ENCODE measurements around the gene NAV3. TPM values are rescaled to one million over a fixed set of nuclear protein-coding genes. Genes with fewer than 3 reads are reported as not detected.
A peak's percentile ranks its signal among the peaks of the same experiment; 100 is the strongest.

NAV3 gene
- total RNA-seq, 1 donor from 2014 or later: 8.1 TPM

- Mint-ChIP-seq H3K9me3 (ENCODE audit: unreplicated experiment) (no peaks in the 10 kb centered on the region), H3K27ac (ENCODE audit: unreplicated experiment) (no peak overlapping the region), H3K27me3 (ENCODE audit: unreplicated experiment) (peaks cover 2% of the 10 kb centered on the region), H3K4me1 (ENCODE audit: unreplicated experiment) (peaks cover 7% of the 10 kb centered on the region), H3K4me3 (ENCODE audit: unreplicated experiment) (no peak overlapping the region), H3K36me3 (ENCODE audit: unreplicated experiment) (no peaks in the 10 kb centered on the region)
- no peak for DNase-seq (ENCODE audit: extremely low spot score, unreplicated experiment)
- no peak for TF ChIP-seq CTCF (IDR thresholded peaks at IDR 0.05)
Measured at GRCh38 chr12:77894556-77894955, 63.9 kb downstream of the NAV3 start.

DNA sequence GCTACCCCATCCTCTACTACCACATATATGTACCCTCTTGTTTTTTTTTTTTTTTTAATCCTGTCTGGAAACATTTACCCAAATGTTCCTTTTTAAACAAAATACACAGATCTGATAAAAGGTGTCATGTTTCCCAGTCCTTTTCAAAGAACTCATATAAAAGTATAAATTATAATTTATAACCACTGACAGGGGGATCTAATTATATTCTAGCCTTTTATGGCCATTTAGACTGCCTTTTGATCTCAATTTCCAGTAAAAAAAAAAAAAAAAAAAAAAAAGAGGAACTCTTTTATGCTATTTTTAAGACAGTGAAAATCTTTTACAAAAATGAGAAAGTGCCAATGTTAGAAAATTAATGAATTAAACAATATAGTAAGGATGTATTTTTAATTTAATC is 65.0 kb downstream of the NAV3 start:
- Mint-ChIP-seq H3K27ac (ENCODE audit: unreplicated experiment) (no peak overlapping the region), H3K36me3 (ENCODE audit: unreplicated experiment) (no peaks in the 10 kb centered on the region), H3K4me3 (ENCODE audit: unreplicated experiment) (no peak overlapping the region), H3K9me3 (ENCODE audit: unreplicated experiment) (no peaks in the 10 kb centered on the region), H3K4me1 (ENCODE audit: unreplicated experiment) (peaks cover 7% of the 10 kb centered on the region), H3K27me3 (ENCODE audit: unreplicated experiment) (peaks cover 2% of the 10 kb centered on the region)
- no peak for DNase-seq (ENCODE audit: extremely low spot score, unreplicated experiment)
- no peak for TF ChIP-seq CTCF (IDR thresholded peaks at IDR 0.05)

DNA sequence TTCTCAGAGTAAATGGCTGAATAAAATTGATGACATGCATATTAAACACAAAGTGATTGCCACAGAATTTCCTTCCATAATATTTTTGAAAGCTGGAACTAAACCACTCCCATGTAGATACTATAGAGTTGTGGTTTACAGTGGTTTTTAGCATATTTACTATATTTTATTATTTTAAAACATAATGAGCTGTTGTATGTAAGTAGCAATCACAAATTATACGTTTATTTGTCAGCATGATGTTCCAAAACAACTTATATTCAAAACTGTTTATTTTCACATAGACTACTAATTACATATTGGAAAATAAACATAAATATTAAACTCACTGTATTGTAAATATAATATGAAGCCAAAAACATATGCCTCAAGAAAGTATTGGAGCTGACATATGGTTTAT is 77.2 kb downstream of the NAV3 start:
- no peak for TF ChIP-seq CTCF (IDR thresholded peaks at IDR 0.05)
- H3K4me3 Mint-ChIP-seq (ENCODE audit: unreplicated experiment): no peak overlapping the region
- H3K9me3 Mint-ChIP-seq (ENCODE audit: unreplicated experiment): peaks cover 11% of the 10 kb centered on the region
- no peaks in the 10 kb centered on the region for H3K4me1 Mint-ChIP-seq (ENCODE audit: unreplicated experiment)
- DNase-seq (ENCODE audit: extremely low spot score, unreplicated experiment): no peak
- H3K27me3 Mint-ChIP-seq (ENCODE audit: unreplicated experiment): peaks cover 19% of the 10 kb centered on the region
- H3K27ac Mint-ChIP-seq (ENCODE audit: unreplicated experiment): no peak overlapping the region
- H3K36me3 Mint-ChIP-seq (ENCODE audit: unreplicated experiment): no peaks in the 10 kb centered on the region

GRCh38 chr12:77914081-77914488 is 83.4 kb downstream of the NAV3 start:
- Mint-ChIP-seq H3K9me3 (ENCODE audit: unreplicated experiment) (peaks cover 11% of the 10 kb centered on the region), H3K4me1 (ENCODE audit: unreplicated experiment) (no peaks in the 10 kb centered on the region), H3K4me3 (ENCODE audit: unreplicated experiment) (no peak overlapping the region), H3K27ac (ENCODE audit: unreplicated experiment) (no peak overlapping the region), H3K27me3 (ENCODE audit: unreplicated experiment) (peaks cover 22% of the 10 kb centered on the region), H3K36me3 (ENCODE audit: unreplicated experiment) (no peaks in the 10 kb centered on the region)
- no peak for DNase-seq (ENCODE audit: extremely low spot score, unreplicated experiment)
- peak; percentile 27 for TF ChIP-seq CTCF (IDR thresholded peaks at IDR 0.05)

- Mint-ChIP-seq H3K4me1 (ENCODE audit: unreplicated experiment) (no peaks in the 10 kb centered on the region), H3K27ac (ENCODE audit: unreplicated experiment) (no peak overlapping the region), H3K9me3 (ENCODE audit: unreplicated experiment) (peaks cover 8% of the 10 kb centered on the region), H3K27me3 (ENCODE audit: unreplicated experiment) (peaks cover 20% of the 10 kb centered on the region), H3K4me3 (ENCODE audit: unreplicated experiment) (no peak overlapping the region), H3K36me3 (ENCODE audit: unreplicated experiment) (no peaks in the 10 kb centered on the region)
- no peak for DNase-seq (ENCODE audit: extremely low spot score, unreplicated experiment)
- TF ChIP-seq CTCF (IDR thresholded peaks at IDR 0.05): no peak
Measured at GRCh38 chr12:77915071-77915600, 84.4 kb downstream of the NAV3 start.
